ENCODE measurements around the gene AK6.

DNA sequence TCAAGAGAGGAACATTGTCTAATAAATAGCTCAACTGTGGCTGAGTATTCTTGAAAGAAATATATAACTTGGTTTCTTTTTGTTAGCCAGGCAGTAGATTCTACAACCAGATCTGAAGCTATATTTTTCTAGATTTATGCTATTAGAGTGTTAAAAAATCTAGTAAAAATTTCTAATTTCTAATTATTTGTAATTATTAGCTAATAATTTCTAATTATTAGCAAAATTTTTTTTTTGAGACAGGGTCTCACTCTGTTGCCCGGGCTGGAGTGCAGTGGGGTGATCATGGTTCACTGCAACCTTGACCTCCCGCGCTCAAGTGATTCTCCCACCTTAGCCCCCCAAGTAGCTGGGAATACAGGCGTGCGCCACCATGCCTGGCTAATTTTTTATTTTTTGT is 3.1 kb upstream of the AK6 start:
- TF ChIP-seq CTCF (IDR thresholded peaks at IDR 0.05) (no peak), POLR2A (IDR thresholded peaks at IDR 0.05) (no peak), EP300 (IDR thresholded peaks at IDR 0.05) (no peak)
